Measurements from ENCODE around the gene AXIN1. TPM values are rescaled to one million over a fixed set of nuclear protein-coding genes. Genes with fewer than 3 reads are reported as not detected.
"Not testable (repeated sequence)": the region's sequence is repeated elsewhere in the genome, so short reads cannot be mapped to it uniquely, and the experiment has no call there.

Gene AXIN1
- total RNA-seq, 2 donors from 2014 or later: 14.8 TPM

DNA sequence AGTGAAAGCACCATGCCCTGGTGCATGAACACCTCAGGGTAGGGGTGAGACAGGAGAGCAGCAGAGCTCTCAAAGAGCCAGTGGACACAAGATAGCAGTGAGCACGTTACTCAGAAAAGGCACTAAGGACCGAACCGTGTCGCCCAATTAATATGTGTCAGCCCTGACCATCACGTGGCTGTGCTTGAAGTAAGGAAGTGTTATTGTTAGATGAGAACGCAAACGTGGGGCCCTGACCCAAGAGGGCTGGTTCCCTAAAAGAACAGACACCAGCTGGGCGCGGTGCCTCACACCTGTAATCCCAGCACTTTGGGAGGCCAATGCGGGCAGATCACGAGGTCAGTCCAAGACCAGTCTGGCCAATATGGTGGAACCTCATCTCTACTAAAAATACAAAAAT, 16.3 kb downstream of the AXIN1 start:
- TF ChIP-seq POLR2A (IDR thresholded peaks at IDR 0.05): no peak
- TF ChIP-seq, protein P1, sequence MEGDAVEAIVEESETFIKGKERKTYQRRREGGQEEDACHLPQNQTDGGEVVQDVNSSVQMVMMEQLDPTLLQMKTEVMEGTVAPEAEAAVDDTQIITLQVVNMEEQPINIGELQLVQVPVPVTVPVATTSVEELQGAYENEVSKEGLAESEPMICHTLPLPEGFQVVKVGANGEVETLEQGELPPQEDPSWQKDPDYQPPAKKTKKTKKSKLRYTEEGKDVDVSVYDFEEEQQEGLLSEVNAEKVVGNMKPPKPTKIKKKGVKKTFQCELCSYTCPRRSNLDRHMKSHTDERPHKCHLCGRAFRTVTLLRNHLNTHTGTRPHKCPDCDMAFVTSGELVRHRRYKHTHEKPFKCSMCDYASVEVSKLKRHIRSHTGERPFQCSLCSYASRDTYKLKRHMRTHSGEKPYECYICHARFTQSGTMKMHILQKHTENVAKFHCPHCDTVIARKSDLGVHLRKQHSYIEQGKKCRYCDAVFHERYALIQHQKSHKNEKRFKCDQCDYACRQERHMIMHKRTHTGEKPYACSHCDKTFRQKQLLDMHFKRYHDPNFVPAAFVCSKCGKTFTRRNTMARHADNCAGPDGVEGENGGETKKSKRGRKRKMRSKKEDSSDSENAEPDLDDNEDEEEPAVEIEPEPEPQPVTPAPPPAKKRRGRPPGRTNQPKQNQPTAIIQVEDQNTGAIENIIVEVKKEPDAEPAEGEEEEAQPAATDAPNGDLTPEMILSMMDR (IDR thresholded peaks at IDR 0.05): no peak
- 78 to 82% methylated on average over 9 to 11 of the region's 11 CpGs for WGBS, 2 donors

DNA sequence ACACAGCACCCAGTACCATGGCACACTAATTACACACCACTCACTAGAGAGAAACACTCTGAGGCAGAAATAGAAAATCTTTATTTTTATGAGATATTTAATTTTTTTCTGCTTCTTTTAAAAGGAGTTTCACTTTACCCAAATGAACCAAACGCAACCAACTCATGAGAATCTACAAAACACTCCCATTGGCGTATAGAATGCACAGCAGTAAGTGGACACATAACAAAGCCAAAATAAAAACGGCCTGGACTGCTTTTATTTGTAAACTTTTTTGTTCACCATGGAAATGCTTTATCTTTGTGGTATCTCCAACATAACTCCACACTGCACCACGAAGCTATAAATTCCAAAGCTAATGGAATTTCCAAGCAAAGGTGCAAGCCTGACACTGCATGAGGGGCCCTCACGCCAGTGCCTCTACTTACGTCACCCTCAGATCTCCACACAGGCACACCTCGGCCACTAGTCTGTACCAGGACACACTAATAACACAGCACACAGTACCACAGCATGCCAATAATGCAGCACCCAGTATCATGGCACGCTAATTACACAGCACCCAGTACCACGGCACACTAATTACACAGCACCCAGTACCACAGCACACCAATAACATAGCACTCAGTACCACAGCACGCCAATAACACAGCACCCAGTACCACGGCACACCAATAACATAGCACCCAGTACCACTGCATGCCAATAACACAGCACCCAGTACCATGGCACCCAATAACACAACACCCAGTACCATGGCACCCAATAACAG, 17.5 kb downstream of the AXIN1 start:
- H3K36me3 ChIP-seq (replicated peaks in 1 of 2; ENCODE audit: insufficient read depth in 1 of 2, low read depth in 2 of 2); H3K9me3 ChIP-seq; H3K4me1 ChIP-seq; DNase-seq; H3K4me3 ChIP-seq; H3K27me3 ChIP-seq; H3K27ac ChIP-seq; intact Hi-C loops (cut with DNase I); ATAC-seq: not testable (repeated sequence)
- WGBS, 2 donors: 83 to 85% methylated on average over 10 to 11 of the region's 11 CpGs

More for the DNA sequence above, 16.3 kb downstream of the AXIN1 start:
- H3K27ac ChIP-seq: no peak overlapping the region
- no peaks in the 10 kb centered on the region for H3K9me3 ChIP-seq
- no peaks in the 10 kb centered on the region for H3K27me3 ChIP-seq
- H3K4me3 ChIP-seq: no peak overlapping the region
- H3K4me1 ChIP-seq: no peaks in the 10 kb centered on the region
- intact Hi-C loops (cut with DNase I): no loop called here
- ATAC-seq (no peak), DNase-seq (no peak)
- H3K36me3 ChIP-seq (replicated peaks in 1 of 2; ENCODE audit: insufficient read depth in 1 of 2, low read depth in 2 of 2): no peaks in the 10 kb centered on the region

DNA sequence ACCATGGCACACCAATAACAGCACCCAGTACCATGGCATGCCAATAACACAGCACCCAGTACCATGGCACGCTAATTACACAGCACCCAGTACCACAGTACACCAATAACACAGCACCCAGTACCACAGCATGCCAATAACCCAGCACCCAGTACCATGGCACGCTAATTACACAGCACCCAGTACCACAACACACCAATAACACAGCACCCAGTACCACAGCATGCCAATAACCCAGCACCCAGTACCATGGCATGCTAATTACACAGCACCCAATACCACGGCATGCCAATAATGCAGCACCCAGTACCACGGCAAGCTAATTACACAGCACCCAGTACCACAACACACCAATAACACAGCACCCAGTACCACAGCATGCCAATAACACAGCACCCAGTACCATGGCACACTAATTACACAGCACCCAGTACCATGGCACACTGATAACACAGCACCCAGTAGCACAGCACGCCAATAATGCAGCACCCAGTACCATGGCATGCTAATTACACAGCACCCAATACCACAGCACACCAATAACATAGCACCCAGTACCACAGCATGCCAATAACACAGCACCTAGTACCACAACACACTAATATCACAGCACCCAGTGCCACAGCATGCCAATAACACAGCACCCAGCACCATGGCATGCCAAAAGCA, 18.2 kb downstream of the AXIN1 start:
- DNase-seq; H3K27ac ChIP-seq; H3K4me1 ChIP-seq; H3K9me3 ChIP-seq; intact Hi-C loops (cut with DNase I); H3K4me3 ChIP-seq; H3K36me3 ChIP-seq (replicated peaks in 1 of 2; ENCODE audit: insufficient read depth in 1 of 2, low read depth in 2 of 2); H3K27me3 ChIP-seq; ATAC-seq: not testable (repeated sequence)
- 88 to 90% methylated on average over 3 to 5 of the region's 5 CpGs for WGBS, 2 donors

DNA sequence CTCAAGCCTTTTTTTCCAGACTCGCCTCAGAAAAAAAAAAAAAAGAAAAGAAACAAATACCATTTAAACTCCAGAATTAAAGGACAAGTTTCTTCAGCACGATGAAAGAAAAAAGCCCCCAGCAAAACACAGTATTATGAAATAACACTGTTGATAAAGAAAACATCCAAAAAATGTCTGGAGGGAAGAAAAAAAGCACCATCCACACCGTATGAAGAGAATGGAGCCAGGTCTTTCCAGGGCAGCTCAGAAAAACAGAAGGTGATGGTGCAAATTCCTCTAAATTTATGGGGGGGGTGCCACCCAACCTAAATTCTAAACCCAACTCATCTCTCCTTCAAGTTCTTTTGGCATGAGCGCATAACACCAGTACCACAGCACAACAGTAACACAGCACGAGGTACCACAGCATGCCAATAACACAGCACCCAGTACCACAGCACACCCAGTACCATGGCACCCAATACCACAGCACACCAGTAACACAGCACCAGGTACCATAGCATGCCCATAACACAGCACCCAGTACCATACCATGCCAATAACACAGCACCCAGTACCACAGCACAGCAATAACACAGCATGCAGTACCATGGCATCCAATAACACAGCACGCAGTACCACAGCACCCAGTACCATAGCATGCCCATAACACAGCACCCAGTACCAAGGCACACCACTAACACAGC, 19.0 kb downstream of the AXIN1 start:
- H3K4me3 ChIP-seq: no peak overlapping the region
- intact Hi-C loops (cut with DNase I): no loop called here
- no peaks in the 10 kb centered on the region for H3K4me1 ChIP-seq
- no peak for ATAC-seq
- no peaks in the 10 kb centered on the region for H3K27me3 ChIP-seq
- no peak for DNase-seq
- no peak overlapping the region for H3K27ac ChIP-seq
- H3K36me3 ChIP-seq (replicated peaks in 1 of 2; ENCODE audit: insufficient read depth in 1 of 2, low read depth in 2 of 2): no peaks in the 10 kb centered on the region
- no peaks in the 10 kb centered on the region for H3K9me3 ChIP-seq
- 76 to 79% methylated on average over 6 of the region's 6 CpGs for WGBS, 2 donors
- TF ChIP-seq, protein P1 (IDR thresholded peaks at IDR 0.05): no peak
- TF ChIP-seq POLR2A (IDR thresholded peaks at IDR 0.05): no peak

DNA sequence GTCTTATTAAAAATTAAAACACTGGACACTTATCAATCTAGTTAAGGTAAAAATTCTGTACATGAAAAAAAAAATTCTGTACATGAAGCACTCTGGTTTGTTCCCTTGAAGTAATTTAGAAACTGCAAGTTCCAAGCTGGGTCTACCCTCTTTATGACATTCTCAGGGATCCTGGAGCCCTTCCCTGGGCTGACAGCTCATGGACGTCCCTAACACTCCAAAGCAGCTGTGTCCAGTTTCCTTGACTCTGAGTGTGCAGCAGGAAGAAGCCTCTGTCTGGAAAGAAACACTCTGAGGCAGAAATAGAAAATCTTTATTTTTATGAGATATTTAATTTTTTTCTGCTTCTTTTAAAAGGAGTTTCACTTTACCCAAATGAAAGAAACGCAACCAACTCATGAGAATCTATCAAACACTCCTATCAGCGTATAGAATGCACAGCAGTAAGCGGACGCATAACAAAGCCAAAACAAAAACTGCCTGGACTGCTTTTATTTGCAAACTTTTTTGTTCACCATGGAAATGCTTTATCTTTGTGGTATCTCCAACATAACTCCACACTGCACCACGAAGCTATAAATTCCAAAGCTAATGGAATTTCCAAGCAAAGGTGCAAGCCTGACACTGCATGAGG, 21.2 kb downstream of the AXIN1 start:
- H3K4me1 ChIP-seq: peaks cover 21% of the 10 kb centered on the region
- WGBS, 2 donors: 67 to 76% methylated on average over 6 of the region's 6 CpGs
- H3K4me3 ChIP-seq; H3K27me3 ChIP-seq; H3K9me3 ChIP-seq; ATAC-seq; intact Hi-C loops (cut with DNase I); DNase-seq; H3K27ac ChIP-seq; H3K36me3 ChIP-seq (replicated peaks in 1 of 2; ENCODE audit: insufficient read depth in 1 of 2, low read depth in 2 of 2): not testable (repeated sequence)

DNA sequence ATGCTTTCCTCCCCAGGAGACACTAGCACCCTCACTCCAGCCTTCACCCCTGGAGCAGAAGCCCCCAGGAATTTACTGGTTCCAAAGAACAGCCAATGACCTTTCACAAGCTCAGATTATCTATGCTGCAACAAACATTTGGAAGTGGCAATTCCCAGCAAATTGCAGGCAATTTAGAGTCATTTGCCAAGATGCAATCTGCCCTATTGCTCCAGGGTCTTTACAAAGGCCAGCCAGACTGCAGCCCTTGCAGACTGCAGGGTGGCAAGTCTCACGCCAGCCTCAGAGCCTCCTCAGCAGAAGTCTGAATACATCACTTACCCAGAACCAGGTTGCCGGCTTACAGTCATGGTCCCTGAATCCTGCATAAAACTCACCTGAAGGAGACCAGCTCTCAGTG, 21.8 kb downstream of the AXIN1 start:
- no peak overlapping the region for H3K27ac ChIP-seq
- no peak for TF ChIP-seq POLR2A (IDR thresholded peaks at IDR 0.05)
- TF ChIP-seq, protein P1 (IDR thresholded peaks at IDR 0.05): no peak
- peaks cover 21% of the 10 kb centered on the region for H3K4me1 ChIP-seq
- WGBS, 2 donors: 87 to 100% methylated on average over 1 to 2 of the region's 2 CpGs
- H3K4me3 ChIP-seq: no peak overlapping the region
- H3K9me3 ChIP-seq: no peaks in the 10 kb centered on the region
- DNase-seq (no peak), ATAC-seq (no peak)
- intact Hi-C loops (cut with DNase I): no loop called here
- no peaks in the 10 kb centered on the region for H3K36me3 ChIP-seq (replicated peaks in 1 of 2; ENCODE audit: insufficient read depth in 1 of 2, low read depth in 2 of 2)
- no peaks in the 10 kb centered on the region for H3K27me3 ChIP-seq
